ENCODE data around the gene RAB3IL1. TPM values are rescaled to one million over a fixed set of nuclear protein-coding genes. Genes with fewer than 3 reads are reported as not detected.

RAB3IL1 gene
- total and polyA plus RNA-seq, 2 of the 13 experiments (the other 11 are each of a cell fraction or from before 2014, with no cell fraction given), result 1.2 to 2.0 TPM

DNA sequence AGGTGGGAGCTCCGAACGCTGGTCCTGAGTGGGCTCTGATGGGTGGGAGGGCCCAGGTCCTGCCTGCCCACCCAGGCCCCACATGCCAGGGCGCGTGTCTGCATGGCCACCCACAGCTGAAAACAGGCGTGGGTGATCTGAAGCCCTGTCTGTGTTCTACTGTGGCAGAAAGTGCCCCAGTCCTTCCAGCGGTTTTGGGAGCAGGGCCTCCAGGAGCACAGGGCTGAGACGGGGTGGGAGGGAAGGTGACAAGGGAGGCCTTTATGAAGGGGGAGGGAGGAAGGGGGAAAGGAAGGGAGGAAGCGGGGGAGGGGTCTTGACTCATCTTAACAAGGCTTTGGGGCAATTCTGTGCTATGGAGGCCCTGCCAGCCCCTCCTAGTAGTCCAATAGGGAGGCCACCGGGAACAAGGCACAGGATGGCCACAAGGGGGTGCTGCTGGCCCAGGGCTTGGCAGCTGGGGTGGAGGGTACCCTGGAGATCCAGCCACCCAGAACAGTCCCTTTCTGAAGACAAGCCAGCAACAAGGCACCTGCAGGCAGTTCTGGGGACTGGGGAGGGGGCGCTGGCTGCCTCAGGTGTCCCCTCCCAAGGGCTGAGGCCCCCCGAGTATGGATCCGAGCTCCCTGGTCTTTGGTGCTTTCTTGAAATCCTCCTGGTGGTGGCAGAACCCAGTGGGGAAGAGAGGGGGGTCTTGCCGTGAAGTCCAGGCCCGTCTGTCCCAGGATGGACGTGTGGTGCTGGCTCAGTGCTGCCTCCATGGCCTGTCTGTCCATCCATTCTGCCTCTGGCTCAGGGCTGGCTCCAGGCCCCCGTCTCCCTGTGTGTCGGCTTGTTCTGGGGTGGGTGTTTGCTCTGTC lies 19.7 kb downstream of the RAB3IL1 start (continued):
- TF ChIP-seq, protein P1, sequence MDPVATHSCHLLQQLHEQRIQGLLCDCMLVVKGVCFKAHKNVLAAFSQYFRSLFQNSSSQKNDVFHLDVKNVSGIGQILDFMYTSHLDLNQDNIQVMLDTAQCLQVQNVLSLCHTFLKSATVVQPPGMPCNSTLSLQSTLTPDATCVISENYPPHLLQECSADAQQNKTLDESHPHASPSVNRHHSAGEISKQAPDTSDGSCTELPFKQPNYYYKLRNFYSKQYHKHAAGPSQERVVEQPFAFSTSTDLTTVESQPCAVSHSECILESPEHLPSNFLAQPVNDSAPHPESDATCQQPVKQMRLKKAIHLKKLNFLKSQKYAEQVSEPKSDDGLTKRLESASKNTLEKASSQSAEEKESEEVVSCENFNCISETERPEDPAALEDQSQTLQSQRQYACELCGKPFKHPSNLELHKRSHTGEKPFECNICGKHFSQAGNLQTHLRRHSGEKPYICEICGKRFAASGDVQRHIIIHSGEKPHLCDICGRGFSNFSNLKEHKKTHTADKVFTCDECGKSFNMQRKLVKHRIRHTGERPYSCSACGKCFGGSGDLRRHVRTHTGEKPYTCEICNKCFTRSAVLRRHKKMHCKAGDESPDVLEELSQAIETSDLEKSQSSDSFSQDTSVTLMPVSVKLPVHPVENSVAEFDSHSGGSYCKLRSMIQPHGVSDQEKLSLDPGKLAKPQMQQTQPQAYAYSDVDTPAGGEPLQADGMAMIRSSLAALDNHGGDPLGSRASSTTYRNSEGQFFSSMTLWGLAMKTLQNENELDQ (CRISPR knock-in tag; IDR thresholded peaks at IDR 0.05; ENCODE audit: borderline replicate concordance), result no peak
- TF ChIP-seq PCBP1 (IDR thresholded peaks at IDR 0.05; ENCODE audit: borderline replicate concordance, low read depth, low read length) (peak; percentile 67; the same call in 1 of the 2 replicates), RFX5 (IDR thresholded peaks at IDR 0.05; ENCODE audit: low read depth, low read length) (no peak), NR2F6 (IDR thresholded peaks at IDR 0.05) (no peak), NR2F6 (CRISPR knock-in tag; IDR thresholded peaks at IDR 0.05) (no peak), ZNF547 (CRISPR knock-in tag; IDR thresholded peaks at IDR 0.05) (0 out of 2 replicates have a peak, but pooled peaks have one; percentile 19), ASH2L (IDR thresholded peaks at IDR 0.05; ENCODE audit: insufficient read length, low read depth, low read length) (no peak), KLF15 (CRISPR knock-in tag; IDR thresholded peaks at IDR 0.05; ENCODE audit: borderline replicate concordance) (no peak), ZC3H13 (CRISPR knock-in tag; IDR thresholded peaks at IDR 0.05) (no peak), NPAS2 (CRISPR knock-in tag; IDR thresholded peaks at IDR 0.05; ENCODE audit: borderline replicate concordance) (no peak), SIN3B (IDR thresholded peaks at IDR 0.05; ENCODE audit: low read length) (no peak), ETV5 (CRISPR knock-in tag; IDR thresholded peaks at IDR 0.05; ENCODE audit: borderline replicate concordance) (0 out of 2 replicates have a peak, but pooled peaks have one; percentile 16), ZNF546 (CRISPR knock-in tag; conservative IDR thresholded peaks at IDR 0.05) (no peak), SALL2 (CRISPR knock-in tag; IDR thresholded peaks at IDR 0.05) (no peak), RAD21 (CRISPR knock-in tag; IDR thresholded peaks at IDR 0.05) (peak; percentile 92), MIXL1 (CRISPR knock-in tag; IDR thresholded peaks at IDR 0.05) (no peak), TBL1XR1 (IDR thresholded peaks at IDR 0.05; ENCODE audit: borderline replicate concordance, low read length, partially characterized antibody) (no peak), NCOA2 (CRISPR knock-in tag; IDR thresholded peaks at IDR 0.05) (no peak), KDM3A (CRISPR knock-in tag; IDR thresholded peaks at IDR 0.05; ENCODE audit: low read depth) (0 out of 2 replicates have a peak, but pooled peaks have one; percentile 21), KDM2A (CRISPR knock-in tag; IDR thresholded peaks at IDR 0.05; ENCODE audit: borderline replicate concordance, low read depth) (0 out of 2 replicates have a peak, but pooled peaks have one; percentile 18), ZNF839 (CRISPR knock-in tag; IDR thresholded peaks at IDR 0.05; ENCODE audit: borderline replicate concordance) (no peak), NFKB2 (CRISPR knock-in tag; IDR thresholded peaks at IDR 0.05; ENCODE audit: borderline replicate concordance) (no peak), ELF1 (CRISPR knock-in tag; IDR thresholded peaks at IDR 0.05) (no peak)
- TF ChIP-seq, protein P2, sequence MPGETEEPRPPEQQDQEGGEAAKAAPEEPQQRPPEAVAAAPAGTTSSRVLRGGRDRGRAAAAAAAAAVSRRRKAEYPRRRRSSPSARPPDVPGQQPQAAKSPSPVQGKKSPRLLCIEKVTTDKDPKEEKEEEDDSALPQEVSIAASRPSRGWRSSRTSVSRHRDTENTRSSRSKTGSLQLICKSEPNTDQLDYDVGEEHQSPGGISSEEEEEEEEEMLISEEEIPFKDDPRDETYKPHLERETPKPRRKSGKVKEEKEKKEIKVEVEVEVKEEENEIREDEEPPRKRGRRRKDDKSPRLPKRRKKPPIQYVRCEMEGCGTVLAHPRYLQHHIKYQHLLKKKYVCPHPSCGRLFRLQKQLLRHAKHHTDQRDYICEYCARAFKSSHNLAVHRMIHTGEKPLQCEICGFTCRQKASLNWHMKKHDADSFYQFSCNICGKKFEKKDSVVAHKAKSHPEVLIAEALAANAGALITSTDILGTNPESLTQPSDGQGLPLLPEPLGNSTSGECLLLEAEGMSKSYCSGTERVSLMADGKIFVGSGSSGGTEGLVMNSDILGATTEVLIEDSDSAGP (CRISPR knock-in tag; IDR thresholded peaks at IDR 0.05; ENCODE audit: borderline replicate concordance), result no peak
- TF ChIP-seq, protein P3, sequence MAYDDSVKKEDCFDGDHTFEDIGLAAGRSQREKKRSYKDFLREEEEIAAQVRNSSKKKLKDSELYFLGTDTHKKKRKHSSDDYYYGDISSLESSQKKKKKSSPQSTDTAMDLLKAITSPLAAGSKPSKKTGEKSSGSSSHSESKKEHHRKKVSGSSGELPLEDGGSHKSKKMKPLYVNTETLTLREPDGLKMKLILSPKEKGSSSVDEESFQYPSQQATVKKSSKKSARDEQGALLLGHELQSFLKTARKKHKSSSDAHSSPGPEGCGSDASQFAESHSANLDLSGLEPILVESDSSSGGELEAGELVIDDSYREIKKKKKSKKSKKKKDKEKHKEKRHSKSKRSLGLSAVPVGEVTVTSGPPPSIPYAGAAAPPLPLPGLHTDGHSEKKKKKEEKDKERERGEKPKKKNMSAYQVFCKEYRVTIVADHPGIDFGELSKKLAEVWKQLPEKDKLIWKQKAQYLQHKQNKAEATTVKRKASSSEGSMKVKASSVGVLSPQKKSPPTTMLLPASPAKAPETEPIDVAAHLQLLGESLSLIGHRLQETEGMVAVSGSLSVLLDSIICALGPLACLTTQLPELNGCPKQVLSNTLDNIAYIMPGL (CRISPR knock-in tag; IDR thresholded peaks at IDR 0.05; ENCODE audit: borderline replicate concordance in 1 of 2, low read depth in 1 of 2), result 0 out of 4 replicates have a peak, but pooled peaks of 1 of the 2 experiments have one; percentile 17
